SIG-M5 treated with dmso at 0.1 percent for 504 hours (cell line): ENCODE data around the gene OR51A7.
"Not testable (repeated sequence)": the region's sequence is repeated elsewhere in the genome, so short reads cannot be mapped to it uniquely, and the experiment has no call there.

Source experiments
- DNase-seq: peaks from one replicate; lab custom pipeline; 2025; ENCODE audit not compliant: unreplicated experiment; lab: John Stamatoyannopoulos, UW

Gene OR51A7

GRCh38 chr11:4955613-4956012 lies 52.0 kb downstream of the OR51A7 start, which contains the start of gene OR51A2:
OR51A2 (minus strand) TSS chr11:4955713; CDS start chr11:4955713, 0 bp downstream.
- DNase-seq: not testable (repeated sequence)

- DNase-seq: no peak
These were observed 53.8 kb downstream of the OR51A7 start for GRCh38 chr11:4957396-4957795.
